IMR-90 (cell line): ENCODE measurements around the gene CFL2. TPM values are rescaled to one million over a fixed set of nuclear protein-coding genes. Genes with fewer than 3 reads are reported as not detected.

Source experiments
- ATAC-seq: fragments of 200-7000 bp; cut with Tn5 transposase; 2 replicates; pipeline ENCODE4 v1.9.1; 2020; ENCODE audit warnings: low read depth, mild to moderate bottlenecking, moderate library complexity
- BruUV-seq: library from RNA; stranded (reverse); fragments of 400-500 nt; replicated peaks from 2 replicates; lab custom pipeline; 2021; lab: Mats Ljungman, UMichigan
- CTCF ChIA-PET: fragments of 300-600 bp; formaldehyde crosslinking; extraction: SDS; loops from one replicate; lab custom pipeline; 2021; ENCODE audit warnings: antibody characterized with exemption; lab: Yijun Ruan, JAX
- POLR2A ChIA-PET: fragments of 300-600 bp; sonication (Branson Sonifier 250); formaldehyde crosslinking; loops from one replicate; lab custom pipeline; 2022; ENCODE audit warnings: antibody characterized with exemption; ENCODE audit not compliant: unreplicated experiment; lab: Charles Lee
- DNase-seq: peaks from one replicate; pipeline ENCODE4 v3.0.0; 2013
- H2AFZ ChIP-seq: replicated peaks from 2 replicates; pipeline ENCODE3; 2013; ENCODE audit warnings: low read length, mild to moderate bottlenecking; ENCODE audit not compliant: poor library complexity
- H2AK5ac ChIP-seq: 2 replicates; pipeline ENCODE4 v1.6.1; 2013; ENCODE audit warnings: low read depth, low read length, inconsistent platforms
- H2AK9ac ChIP-seq: replicated peaks from 2 replicates; pipeline ENCODE3; 2013; ENCODE audit warnings: mild to moderate bottlenecking, low read depth, low read length, moderate library complexity; ENCODE audit not compliant: poor library complexity
- H2BK120ac ChIP-seq: 2 replicates; pipeline ENCODE4 v1.6.1; 2013; ENCODE audit warnings: low read depth, low read length, inconsistent platforms
- H2BK15ac ChIP-seq: 3 replicates; pipeline ENCODE4 v1.6.1; 2013; ENCODE audit warnings: low read depth, low read length, inconsistent platforms
- H2BK20ac ChIP-seq: 2 replicates; pipeline ENCODE4 v1.6.1; 2013; ENCODE audit warnings: low read depth, mild to moderate bottlenecking, inconsistent platforms, low read length, moderate library complexity
- H2BK5ac ChIP-seq: 2 replicates; pipeline ENCODE4 v1.6.1; 2013; ENCODE audit warnings: mild to moderate bottlenecking, low read depth, low read length, inconsistent platforms; ENCODE audit not compliant: poor library complexity, severe bottlenecking
- H3K14ac ChIP-seq: replicated peaks from 2 replicates; pipeline ENCODE4 v1.6.1; 2013; ENCODE audit warnings: low read depth, low read length, inconsistent platforms
- H3K18ac ChIP-seq: 2 replicates; pipeline ENCODE4 v1.6.1; 2013; ENCODE audit warnings: low read depth, low read length, control low read depth
- H3K23ac ChIP-seq: 2 replicates; pipeline ENCODE4 v1.6.1; 2013; ENCODE audit warnings: low read depth, low read length, inconsistent platforms
- H3K27ac ChIP-seq: 2 replicates; pipeline ENCODE4 v1.5.1; 2013; ENCODE audit warnings: mild to moderate bottlenecking, control low read depth, low read length; ENCODE audit not compliant: insufficient read depth
- H3K27me3 ChIP-seq: 2 replicates; pipeline ENCODE4 v1.6.1; 2013; ENCODE audit warnings: low read length; ENCODE audit not compliant: control insufficient read depth, insufficient read depth
- H3K36me3 ChIP-seq: 2 replicates; pipeline ENCODE4 v1.6.1; 2013; ENCODE audit warnings: low read length, mixed read lengths; ENCODE audit not compliant: control insufficient read depth, insufficient read depth
- H3K4ac ChIP-seq: 2 replicates; pipeline ENCODE4 v1.6.1; 2013; ENCODE audit warnings: low read depth, low read length, inconsistent platforms
- H3K4me1 ChIP-seq: 2 replicates; pipeline ENCODE4 v1.6.1; 2013; ENCODE audit warnings: low read length, mixed read lengths; ENCODE audit not compliant: control insufficient read depth, insufficient read depth
- H3K4me2 ChIP-seq: 2 replicates; pipeline ENCODE4 v1.6.1; 2013; ENCODE audit warnings: low read depth, mild to moderate bottlenecking, control low read depth, low read length, moderate library complexity
- H3K4me3 ChIP-seq: 2 replicates; pipeline ENCODE4 v1.5.1; 2013; ENCODE audit warnings: low read depth, mild to moderate bottlenecking, control low read depth, low read length, moderate library complexity; ENCODE audit not compliant: insufficient read depth
- H3K56ac ChIP-seq: 2 replicates; pipeline ENCODE4 v1.6.1; 2013; ENCODE audit warnings: low read length, inconsistent platforms; ENCODE audit not compliant: insufficient read depth; ENCODE audit errors: extremely low read depth
- H3K79me1 ChIP-seq, 2 experiments: 2 replicates each; pipeline ENCODE4 v1.6.1; 2013; ENCODE audit warnings: low read length in 2 of 2, inconsistent platforms in 1 of 2, low read depth in 1 of 2
- H3K9ac ChIP-seq: 2 replicates; pipeline ENCODE4 v1.6.1; 2013; ENCODE audit warnings: low read depth, low read length, control low read depth
- H3K9me1 ChIP-seq: 2 replicates; pipeline ENCODE4 v1.6.1; 2013; ENCODE audit warnings: low read length, inconsistent platforms; ENCODE audit not compliant: insufficient read depth
- H3K9me3 ChIP-seq: 2 replicates; pipeline ENCODE4 v1.6.1; 2013; ENCODE audit warnings: low read length; ENCODE audit not compliant: control insufficient read depth, insufficient read depth
- H4K20me1 ChIP-seq: 2 replicates; pipeline ENCODE4 v1.6.1; 2013; ENCODE audit warnings: low read length, inconsistent platforms; ENCODE audit not compliant: insufficient read depth
- H4K5ac ChIP-seq: 2 replicates; pipeline ENCODE4 v1.6.1; 2013; ENCODE audit warnings: mild to moderate bottlenecking, low read depth, low read length, control low read depth
- H4K8ac ChIP-seq, 2 experiments: 2 replicates each; pipeline ENCODE4 v1.6.1; 2013; ENCODE audit warnings: low read depth in 2 of 2, low read length in 2 of 2, control low read depth in 1 of 2, inconsistent platforms in 1 of 2
- H4K91ac ChIP-seq: 2 replicates; pipeline ENCODE4 v1.6.1; 2013; ENCODE audit warnings: low read depth, low read length, inconsistent platforms; ENCODE audit not compliant: insufficient read depth
- CEBPB ChIP-seq: IDR thresholded peaks from 2 replicates; pipeline ENCODE4 v1.6.1; 2012; ENCODE audit warnings: low read depth, low read length, improper control_type of control experiment
- MAFK ChIP-seq: IDR thresholded peaks from 2 replicates; pipeline ENCODE4 v1.6.1; 2012; ENCODE audit warnings: low read depth, low read length, improper control_type of control experiment
- WGBS, 2 experiments: methylation state at CpG; one replicate each; pipeline versions ENCODE4 v1.1.5 to v1.1.7; 2013; ENCODE audit warnings: missing lambda C conversion rate in 2 of 2; ENCODE audit not compliant: insufficient read length in 1 of 2; ENCODE audit errors: extremely low coverage in 2 of 2; 5-methylcytosine and 5-hydroxymethylcytosine counted together
- dilution Hi-C: fragments of 300-500 bp; cut with HindIII; formaldehyde crosslinking; loops from one replicate; pipeline ENCODE4 v1.14.3; 2018; ENCODE audit warnings: low sequenced_read_pairs; ENCODE audit not compliant: unreplicated experiment
- in situ Hi-C: fragments of 300-500 bp; cut with MboI; formaldehyde crosslinking; loops from 3 replicates; pipeline ENCODE4 v1.14.3; 2019; ENCODE audit warnings: low sequenced_read_pairs, inconsistent platforms, mixed read lengths
- intact Hi-C: fragments of 100-400 bp; cut with micrococcal nuclease; formaldehyde crosslinking; loops from 2 replicates; pipeline ENCODE4 v1.10.0; 2022
- polyA plus RNA-seq, 3 experiments: library from polyadenylated mRNA; depleted of rRNA; stranded (reverse); fragments of >200 nt; gene quantifications; 2 replicates each; pipeline ENCODE4 v1.2.3, GENCODE V29; 2012; ENCODE audit warnings: low replicate concordance in 1 of 3
- total RNA-seq: library from RNA; depleted of rRNA; stranded (reverse); fragments of >200 nt; gene quantifications from 2 replicates; pipeline ENCODE4 v1.2.3, GENCODE V29; 2012
- TF ChIP-seq, protein P1 (sequence below): fragments of 150-350 bp; IDR thresholded peaks from 2 replicates; pipeline ENCODE4 v1.6.1; 2016; ENCODE audit warnings: low read depth, mild to moderate bottlenecking, low read length, moderate library complexity, borderline replicate concordance
- TF ChIP-seq, protein P2 (sequence below): fragments of 150-350 bp; IDR thresholded peaks from 2 replicates; pipeline ENCODE4 v1.6.1; 2017; ENCODE audit warnings: mild to moderate bottlenecking, antibody characterized with exemption, low read length, low read depth

Gene CFL2
- total and polyA plus RNA-seq, 2 of the 4 experiments (the other 2 are of a cell fraction), result 106 to 151 TPM

DNA sequence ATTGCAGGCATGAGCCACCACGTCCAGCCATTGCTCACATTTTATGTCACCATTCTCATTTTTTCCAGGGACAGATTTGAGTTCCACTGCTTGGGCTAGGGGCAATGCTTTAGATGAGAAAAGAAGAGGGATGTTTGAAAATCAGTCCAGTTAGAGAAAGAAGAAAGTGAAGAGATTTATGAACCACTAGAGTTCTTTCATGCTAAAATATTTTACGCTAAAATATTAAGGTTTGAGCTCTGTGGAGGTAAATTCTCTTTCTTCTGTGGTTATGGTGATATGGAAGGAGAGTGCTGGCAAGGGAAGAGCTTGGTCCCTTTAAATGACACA is 21.5 kb downstream of the CFL2 start:
- Histone ChIP-seq H3K4me1 (no peaks in the 10 kb centered on the region), H3K27me3 (no peaks in the 10 kb centered on the region), H4K8ac (no peak overlapping the region), H3K79me1 (no peaks in the 10 kb centered on the region), H3K4ac (no peak overlapping the region), H2BK20ac (no peak overlapping the region), H3K4me2 (no peak overlapping the region), H3K9me3 (no peaks in the 10 kb centered on the region), H3K56ac (no peak overlapping the region), H2BK5ac (no peak overlapping the region), H4K5ac (no peak overlapping the region), H2AK5ac (0 out of 2 replicates have a peak overlapping the region, but pooled peaks have one; percentile 49), H3K36me3 (no peaks in the 10 kb centered on the region), H3K9ac (no peak overlapping the region), H2AFZ (peak overlapping the region; percentile 85), H2BK15ac (no peak overlapping the region), H3K9me1 (0 out of 2 replicates have a peak, but pooled peaks cover 4% of the 10 kb centered on the region), H4K91ac (no peak overlapping the region), H2AK9ac (no peak overlapping the region), H3K18ac (no peak overlapping the region), H3K27ac (no peak overlapping the region), H2BK120ac (no peak overlapping the region), H3K14ac (no peak overlapping the region; the same call in 1 of the 2 replicates), H3K4me3 (no peak overlapping the region), H4K20me1 (no peaks in the 10 kb centered on the region), H3K23ac (no peak overlapping the region)
- DNase-seq (no peak), ATAC-seq (no peak)
- 100% methylated on average over 1 of the region's 2 CpGs; no CpG with 5 or more reads in 1 of the 2 experiments for WGBS, 2 experiments
- no TSS peak for BruUV-seq
- CTCF ChIA-PET, result interaction anchor here (1.0 kb wide), 1 partner anchor 16 kb away, joined by 12 read pairs; no protein-coding TSS in a partner anchor
- in situ Hi-C loops, result no loop called here
- POLR2A ChIA-PET, result no interaction called here
- TF ChIP-seq, protein P1, sequence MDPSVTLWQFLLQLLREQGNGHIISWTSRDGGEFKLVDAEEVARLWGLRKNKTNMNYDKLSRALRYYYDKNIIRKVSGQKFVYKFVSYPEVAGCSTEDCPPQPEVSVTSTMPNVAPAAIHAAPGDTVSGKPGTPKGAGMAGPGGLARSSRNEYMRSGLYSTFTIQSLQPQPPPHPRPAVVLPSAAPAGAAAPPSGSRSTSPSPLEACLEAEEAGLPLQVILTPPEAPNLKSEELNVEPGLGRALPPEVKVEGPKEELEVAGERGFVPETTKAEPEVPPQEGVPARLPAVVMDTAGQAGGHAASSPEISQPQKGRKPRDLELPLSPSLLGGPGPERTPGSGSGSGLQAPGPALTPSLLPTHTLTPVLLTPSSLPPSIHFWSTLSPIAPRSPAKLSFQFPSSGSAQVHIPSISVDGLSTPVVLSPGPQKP, result no peak
- no peak for TF ChIP-seq MAFK
- TF ChIP-seq, protein P2, sequence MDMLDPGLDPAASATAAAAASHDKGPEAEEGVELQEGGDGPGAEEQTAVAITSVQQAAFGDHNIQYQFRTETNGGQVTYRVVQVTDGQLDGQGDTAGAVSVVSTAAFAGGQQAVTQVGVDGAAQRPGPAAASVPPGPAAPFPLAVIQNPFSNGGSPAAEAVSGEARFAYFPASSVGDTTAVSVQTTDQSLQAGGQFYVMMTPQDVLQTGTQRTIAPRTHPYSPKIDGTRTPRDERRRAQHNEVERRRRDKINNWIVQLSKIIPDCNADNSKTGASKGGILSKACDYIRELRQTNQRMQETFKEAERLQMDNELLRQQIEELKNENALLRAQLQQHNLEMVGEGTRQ, result no peak
- TF ChIP-seq CEBPB, result no peak
- intact Hi-C loops, result no loop called here
- dilution Hi-C loops, result no loop called here
